GM12873 (cell line): ENCODE results near the gene BTN1A1.

ENCODE experiments used
- TF ChIP-seq, protein P1 (sequence below): IDR thresholded peaks from 2 replicates; pipeline ENCODE4 v1.5.1; 2012; ENCODE audit warnings: low read depth, mild to moderate bottlenecking, moderate library complexity, low read length, control low read depth; ENCODE audit not compliant: insufficient read depth; ENCODE audit errors: missing control alignments

BTN1A1 gene

GRCh38 chr6:26487466-26487865 is 12.6 kb upstream of the BTN1A1 start:
- TF ChIP-seq, protein P1, sequence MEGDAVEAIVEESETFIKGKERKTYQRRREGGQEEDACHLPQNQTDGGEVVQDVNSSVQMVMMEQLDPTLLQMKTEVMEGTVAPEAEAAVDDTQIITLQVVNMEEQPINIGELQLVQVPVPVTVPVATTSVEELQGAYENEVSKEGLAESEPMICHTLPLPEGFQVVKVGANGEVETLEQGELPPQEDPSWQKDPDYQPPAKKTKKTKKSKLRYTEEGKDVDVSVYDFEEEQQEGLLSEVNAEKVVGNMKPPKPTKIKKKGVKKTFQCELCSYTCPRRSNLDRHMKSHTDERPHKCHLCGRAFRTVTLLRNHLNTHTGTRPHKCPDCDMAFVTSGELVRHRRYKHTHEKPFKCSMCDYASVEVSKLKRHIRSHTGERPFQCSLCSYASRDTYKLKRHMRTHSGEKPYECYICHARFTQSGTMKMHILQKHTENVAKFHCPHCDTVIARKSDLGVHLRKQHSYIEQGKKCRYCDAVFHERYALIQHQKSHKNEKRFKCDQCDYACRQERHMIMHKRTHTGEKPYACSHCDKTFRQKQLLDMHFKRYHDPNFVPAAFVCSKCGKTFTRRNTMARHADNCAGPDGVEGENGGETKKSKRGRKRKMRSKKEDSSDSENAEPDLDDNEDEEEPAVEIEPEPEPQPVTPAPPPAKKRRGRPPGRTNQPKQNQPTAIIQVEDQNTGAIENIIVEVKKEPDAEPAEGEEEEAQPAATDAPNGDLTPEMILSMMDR, result no peak

- TF ChIP-seq, protein P1, result no peak
Observed at GRCh38 chr6:26489996-26490964, 9.8 kb upstream of the BTN1A1 start.

GRCh38 chr6:26491604-26492003 is 8.5 kb upstream of the BTN1A1 start:
- TF ChIP-seq, protein P1, result no peak

DNA sequence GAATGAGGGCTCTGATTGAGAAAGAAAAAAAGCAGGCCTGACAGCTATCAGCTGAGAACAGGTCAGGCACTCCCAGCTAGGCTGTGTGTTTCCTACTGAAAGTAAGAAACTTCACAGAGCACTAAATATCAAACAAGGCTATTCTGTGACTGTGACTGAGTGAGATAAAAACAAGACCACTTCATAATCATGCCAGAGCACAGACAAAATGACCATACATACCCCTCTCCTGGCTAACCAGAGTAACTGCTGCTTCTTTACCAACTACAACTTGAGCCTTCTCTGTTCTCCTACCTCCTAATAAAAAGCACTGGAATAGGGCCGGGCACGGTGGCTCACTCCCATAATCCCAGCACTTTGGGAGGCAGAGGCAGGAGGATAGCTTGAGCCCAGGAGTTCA is 6.8 kb upstream of the BTN1A1 start:
- TF ChIP-seq, protein P1, result peak; percentile 55

GRCh38 chr6:26494117-26494516 is 6.0 kb upstream of the BTN1A1 start:
- TF ChIP-seq, protein P1, result no peak

DNA sequence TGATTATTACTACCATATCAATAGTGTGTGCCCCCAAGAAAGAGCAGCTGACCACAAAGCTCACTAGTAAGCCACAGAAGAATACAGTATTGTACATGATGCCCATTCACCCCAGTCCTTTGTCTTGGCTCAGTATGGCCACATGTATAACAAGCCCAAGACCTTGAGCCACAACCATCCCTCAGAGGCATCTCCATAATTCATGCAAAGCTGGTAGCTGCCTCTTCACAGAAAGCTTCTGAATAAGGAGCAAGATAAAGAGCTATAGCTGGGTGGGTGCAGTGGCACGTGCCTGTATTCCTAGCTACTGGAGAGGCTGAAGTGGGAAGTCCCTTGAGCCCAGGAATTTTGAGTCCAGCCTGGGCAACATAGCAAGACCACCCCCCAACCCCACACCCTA is 4.8 kb upstream of the BTN1A1 start:
- TF ChIP-seq, protein P1, result no peak

DNA sequence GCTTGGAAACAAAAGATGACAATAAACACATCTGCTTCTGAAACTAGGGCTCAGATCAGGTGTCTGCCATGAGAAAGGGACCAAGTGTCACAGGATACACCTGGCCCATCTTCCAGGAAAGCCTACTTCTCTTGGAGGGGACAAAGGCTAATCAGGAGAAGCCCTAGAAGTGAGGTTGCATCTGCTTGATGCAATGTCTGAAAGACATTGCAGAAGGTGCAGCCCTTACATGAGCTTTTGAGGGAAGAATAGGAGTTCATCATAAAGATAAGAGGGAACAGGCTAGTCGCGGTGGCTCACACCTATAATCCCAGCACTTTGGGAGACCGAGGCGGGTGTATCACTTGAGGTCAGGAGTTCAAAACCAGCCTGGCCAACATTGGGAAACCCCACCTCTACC is 2.5 kb upstream of the BTN1A1 start:
- TF ChIP-seq, protein P1, result no peak
